HepG2 (cell line): ENCODE data around the gene MDFI. TPM values are rescaled to one million over a fixed set of nuclear protein-coding genes. Genes with fewer than 3 reads are reported as not detected.

Experiments
- ARHGAP35 ChIP-seq: sonication (generic); formaldehyde crosslinking; IDR thresholded peaks from 2 replicates; pipeline ENCODE4 v1.9.0; 2022; ENCODE audit warnings: mild to moderate bottlenecking, inconsistent platforms, moderate library complexity, missing genetic modification reagents, borderline replicate concordance
- DRAP1 ChIP-seq: IDR thresholded peaks from 2 replicates; pipeline ENCODE4 v1.6.1; 2016; ENCODE audit warnings: missing genetic modification reagents, missing compliant biosample characterization
- IKZF5 ChIP-seq: IDR thresholded peaks from 2 replicates; pipeline ENCODE4 v1.6.1; 2018; ENCODE audit warnings: missing genetic modification reagents, mild to moderate bottlenecking, missing compliant biosample characterization
- KDM2A ChIP-seq: sonication (generic); formaldehyde crosslinking; IDR thresholded peaks from 2 replicates; pipeline ENCODE4 v1.4.0; 2020; ENCODE audit warnings: low read depth, missing genetic modification reagents, borderline replicate concordance
- KDM3A ChIP-seq: IDR thresholded peaks from 2 replicates; pipeline ENCODE4 v1.6.1; 2018; ENCODE audit warnings: low read depth, missing compliant biosample characterization
- KMT2B ChIP-seq: IDR thresholded peaks from 2 replicates; pipeline ENCODE4 v1.6.1; 2016; ENCODE audit warnings: missing genetic modification reagents, missing compliant biosample characterization
- PPARG ChIP-seq: conservative IDR thresholded peaks from 2 replicates; pipeline ENCODE4 v1.6.1; 2016; ENCODE audit warnings: missing biosample characterization, missing genetic modification reagents
- RBM39 ChIP-seq: fragments of 200-400 bp; formaldehyde crosslinking; IDR thresholded peaks from one replicate; pipeline ENCODE4 v1.6.1; 2018; ENCODE audit warnings: antibody characterized with exemption, mild to moderate bottlenecking, low read depth, low read length; ENCODE audit not compliant: poor library complexity, severe bottlenecking
- RXRA ChIP-seq: sonication (generic); formaldehyde crosslinking; IDR thresholded peaks from 2 replicates; pipeline ENCODE4 v1.5.1; 2020; ENCODE audit warnings: missing genetic modification reagents
- SIN3B ChIP-seq: fragments of 150-350 bp; IDR thresholded peaks from 2 replicates; pipeline ENCODE4 v1.6.1; 2014; ENCODE audit warnings: low read length
- SIX1 ChIP-seq: sonication (generic); formaldehyde crosslinking; IDR thresholded peaks from 2 replicates; pipeline ENCODE4 v1.4.0; 2020; ENCODE audit warnings: missing genetic modification reagents, borderline replicate concordance
- TFDP1 ChIP-seq: IDR thresholded peaks from 2 replicates; pipeline ENCODE4 v1.6.1; 2016; ENCODE audit warnings: missing compliant biosample characterization, missing genetic modification reagents, borderline replicate concordance
- ZFP36 ChIP-seq: fragments of 150-350 bp; IDR thresholded peaks from 2 replicates; pipeline ENCODE4 v1.6.1; 2018; ENCODE audit warnings: borderline replicate concordance, low read length, low read depth; ENCODE audit not compliant: partially characterized antibody
- ZGPAT ChIP-seq: IDR thresholded peaks from 2 replicates; pipeline ENCODE4 v1.6.1; 2016; ENCODE audit warnings: mild to moderate bottlenecking
- ZNF205 ChIP-seq: IDR thresholded peaks from 2 replicates; pipeline ENCODE4 v1.6.1; 2018; ENCODE audit warnings: missing biosample characterization, missing genetic modification reagents
- ZNF281 ChIP-seq: sonication (generic); formaldehyde crosslinking; IDR thresholded peaks from 2 replicates; pipeline ENCODE4 v1.4.0; 2020; ENCODE audit warnings: missing genetic modification reagents, borderline replicate concordance
- ZNF629 ChIP-seq: sonication (generic); formaldehyde crosslinking; conservative IDR thresholded peaks from 2 replicates; pipeline ENCODE4 v1.5.0; 2020; ENCODE audit warnings: missing genetic modification reagents
- ZNF713 ChIP-seq: sonication (generic); formaldehyde crosslinking; IDR thresholded peaks from 2 replicates; pipeline ENCODE4 v1.4.0; 2020; ENCODE audit warnings: mild to moderate bottlenecking, missing genetic modification reagents
- ZNF782 ChIP-seq: sonication (generic); formaldehyde crosslinking; IDR thresholded peaks from 2 replicates; pipeline ENCODE4 v1.4.0; 2020; ENCODE audit warnings: missing genetic modification reagents, mild to moderate bottlenecking, borderline replicate concordance
- polyA plus RNA-seq, 8 experiments: library from polyadenylated mRNA; depleted of rRNA in 3 of 8; stranded (reverse) in 7 of 8; unstranded in 1 of 8; fragments of >200 nt; fragmentation: Illumina TruSeq in 4 of 8; extraction: Trizol in 4 of 8; gene quantifications; 2 replicates each; pipeline versions ENCODE4 v1.2.1 to v1.2.3, GENCODE V29; 2011 to 2016; ENCODE audit warnings: low read depth in 4 of 8, missing spikeins in 1 of 8, mixed read lengths in 1 of 8; ENCODE audit not compliant: insufficient read depth in 1 of 8
- total RNA-seq, 5 experiments: library from RNA; depleted of rRNA; stranded (reverse); fragments of >200 nt; fragmentation: Illumina TruSeq; extraction: Trizol; gene quantifications; 2 replicates each; pipeline ENCODE4 v1.2.3, GENCODE V29; 2016; ENCODE audit warnings: low read depth in 1 of 5

MDFI gene
- total and polyA plus RNA-seq, 2 of the 13 experiments (the other 11 are each of a cell fraction or from before 2014, with no cell fraction given), result 0.28 TPM; not detected in 1

GRCh38 chr6:41602864-41603608 is 35.2 kb upstream of the MDFI start (continued):
- TF ChIP-seq ARHGAP35 (CRISPR knock-in tag) (0 out of 2 replicates have a peak, but pooled peaks have one; percentile 20), RBM39 (peak; percentile 60), ZNF281 (CRISPR knock-in tag) (0 out of 2 replicates have a peak, but pooled peaks have one; percentile 54), ZNF713 (CRISPR knock-in tag) (no peak), ZFP36 (peak; percentile 26), SIN3B (peak; percentile 51; the same call in 1 of the 2 replicates), TFDP1 (CRISPR knock-in tag) (0 out of 2 replicates have a peak, but pooled peaks have one; percentile 23), KDM2A (CRISPR knock-in tag) (peak; percentile 94), ZNF205 (CRISPR knock-in tag) (peak; percentile 66; the same call in 1 of the 2 replicates), IKZF5 (CRISPR knock-in tag) (peak; percentile 74; the same call in 1 of the 2 replicates), KMT2B (CRISPR knock-in tag) (0 out of 2 replicates have a peak, but pooled peaks have one; percentile 26), ZGPAT (CRISPR knock-in tag) (peak; percentile 58; the same call in 1 of the 2 replicates), ZNF782 (CRISPR knock-in tag) (peak; percentile 43; the same call in 1 of the 2 replicates), ZNF629 (CRISPR knock-in tag) (peak; percentile 96), RXRA (CRISPR knock-in tag) (0 out of 2 replicates have a peak, but pooled peaks have one; percentile 41), SIX1 (CRISPR knock-in tag) (no peak), PPARG (CRISPR knock-in tag) (0 out of 2 replicates have a peak, but pooled peaks have one; percentile 33), KDM3A (CRISPR knock-in tag) (peak; percentile 47; the same call in 1 of the 2 replicates), DRAP1 (CRISPR knock-in tag) (peak; percentile 42; the same call in 1 of the 2 replicates)
